Heart left ventricle (tissue), 13 donors: ENCODE results near the gene CCN2.

Source experiments
- CTCF ChIP-seq, 12 donors: fragments of 200-600 bp; sonication (generic) in 4 of 12; IDR thresholded peaks; one replicate each; pipeline versions ENCODE4 v1.5.0 to v1.8.0; 2018 to 2022; ENCODE audit warnings: antibody characterized with exemption in 12 of 12, mild to moderate bottlenecking in 5 of 12
- POLR2A ChIP-seq, 2 donors: fragments of 450-650 bp; IDR thresholded peaks; one replicate each; pipeline ENCODE4 v1.6.1; 2017; ENCODE audit warnings: antibody characterized with exemption in 2 of 2, mild to moderate bottlenecking in 2 of 2, moderate library complexity in 2 of 2
- donor health status: ischemic (EF 13 %, LVEDD 7.1; RV severe dilation, severe dysfunction).
- donor health status: DM: no; HTN: yes; CAD: no.
- donor health status: DM: no; HTN: no; CAD: no.
- donor health status: ischemic (EF 25% LVEDD 6.9; RV normal size, moderate dysfunction).
- donor health status: ischemic (EF 25% LVEDD 5.7; RV mildly dilated, moderate dysfunction).
- donor health status: ischemic (EF 35%, LVEDD 5.7; RV mildly dilated, moderate dysfunction).
- donor health status: nonischemic (EF 11% LVEDD 7.7; RV severe dilation, severe dysfunction).
- donor health status: DM: yes; HTN: yes; CAD: no.
- donor health status: PGD.
- donor health status: ischemic (EF 29% LVEDD 5.4; RV normal size, mild dysfunction).
- donor health status: nonischemic (EF 23%, LVEDD 6.1; RV moderate dilation, normal function).

DNA sequence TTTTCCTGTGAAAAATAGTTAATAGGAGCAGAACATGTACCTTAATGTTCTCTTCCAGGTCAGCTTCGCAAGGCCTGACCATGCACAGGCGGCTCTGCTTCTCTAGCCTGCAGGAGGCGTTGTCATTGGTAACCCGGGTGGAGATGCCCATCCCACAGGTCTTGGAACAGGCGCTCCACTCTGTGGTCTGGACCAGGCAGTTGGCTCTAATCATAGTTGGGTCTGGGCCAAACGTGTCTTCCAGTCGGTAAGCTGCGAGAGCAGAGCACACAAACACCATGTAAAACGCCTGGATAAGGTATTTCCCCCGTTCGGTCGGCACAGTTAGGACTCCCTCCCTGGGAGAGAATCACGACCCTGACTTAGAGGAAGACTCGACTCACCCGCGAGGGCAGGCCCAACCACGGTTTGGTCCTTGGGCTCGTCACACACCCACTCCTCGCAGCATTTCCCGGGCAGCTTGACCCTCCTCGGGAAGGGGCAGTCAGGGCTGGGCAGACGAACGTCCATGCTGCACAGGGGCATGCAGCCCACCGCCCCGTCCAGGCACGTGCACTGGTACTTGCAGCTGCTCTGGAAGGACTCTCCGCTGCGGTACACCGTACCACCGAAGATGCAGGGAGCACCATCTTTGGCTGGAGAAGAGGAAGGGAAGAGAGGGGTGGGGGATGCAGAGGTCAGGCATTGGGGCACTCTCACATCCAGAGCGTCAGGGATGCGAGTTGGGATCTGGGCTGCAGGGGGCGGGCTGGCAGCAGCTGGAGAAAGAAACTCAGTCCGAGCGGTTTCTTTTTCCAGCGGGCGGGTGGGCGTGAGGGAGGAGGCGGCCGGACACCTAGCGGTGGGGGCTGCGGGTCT is 1.0 kb downstream of the CCN2 start:
- peak; percentile 27 to 66 (median 46) for TF ChIP-seq CTCF (IDR thresholded peaks at IDR 0.05)
- no peak for TF ChIP-seq POLR2A (IDR thresholded peaks at IDR 0.05)
